COR-L47 (cell line): ENCODE measurements around the gene UBR3.
A peak's percentile ranks its signal among the peaks of the same experiment; 100 is the strongest.

Experiments
- DNase-seq: peaks from one replicate; lab custom pipeline; 2025; lab: John Stamatoyannopoulos, UW

UBR3 gene

GRCh38 chr2:170052151-170052550 lies 224.9 kb downstream of the UBR3 start:
- DNase-seq = no peak

GRCh38 chr2:170054997-170055396 lies 227.7 kb downstream of the UBR3 start:
- DNase-seq = no peak

- DNase-seq = no peak
These were observed 229.6 kb downstream of the UBR3 start for GRCh38 chr2:170056900-170057299.

- no peak for DNase-seq
These were observed 236.4 kb downstream of the UBR3 start for GRCh38 chr2:170063456-170064235.

GRCh38 chr2:170070778-170071177 lies 243.5 kb downstream of the UBR3 start:
- DNase-seq = no peak

- peak; percentile 23 for DNase-seq
These were observed 246.0 kb downstream of the UBR3 start for GRCh38 chr2:170073288-170073687.

GRCh38 chr2:170076189-170076588 lies 248.9 kb downstream of the UBR3 start:
- no peak for DNase-seq

- no peak for DNase-seq
These were observed 250.7 kb downstream of the UBR3 start for GRCh38 chr2:170077830-170078569.

- DNase-seq = no peak
These were observed 257.7 kb downstream of the UBR3 start for GRCh38 chr2:170084820-170085491.

GRCh38 chr2:170086117-170086688 lies 258.9 kb downstream of the UBR3 start:
- no peak for DNase-seq

GRCh38 chr2:170086751-170087412 lies 259.6 kb downstream of the UBR3 start:
- DNase-seq = no peak

- DNase-seq = no peak
These were observed 260.1 kb downstream of the UBR3 start for GRCh38 chr2:170087413-170087793.

GRCh38 chr2:170088776-170089175 lies 261.5 kb downstream of the UBR3 start:
- DNase-seq = no peak

- DNase-seq = no peak
These were observed 263.0 kb downstream of the UBR3 start for GRCh38 chr2:170090229-170090628.

- no peak for DNase-seq
These were observed 264.2 kb downstream of the UBR3 start for GRCh38 chr2:170091436-170091835.

GRCh38 chr2:170092436-170093060 lies 265.3 kb downstream of the UBR3 start:
- no peak for DNase-seq

GRCh38 chr2:170095380-170095779 lies 268.1 kb downstream of the UBR3 start:
- DNase-seq = no peak

GRCh38 chr2:170098626-170099312 lies 271.5 kb downstream of the UBR3 start:
- peak; percentile 17 for DNase-seq

GRCh38 chr2:170101789-170102188 lies 274.5 kb downstream of the UBR3 start:
- DNase-seq = no peak

GRCh38 chr2:170106102-170106840 lies 279.0 kb downstream of the UBR3 start:
- DNase-seq = no peak
